Neural progenitor cell (in vitro differentiated cells): Measurements from ENCODE around the gene ABCA1.

Source experiments
- CTCF ChIP-seq: fragments of 200-600 bp; sonication (generic); IDR thresholded peaks from 2 replicates; pipeline ENCODE4 v1.5.1; 2017; ENCODE audit warnings: antibody characterized with exemption, mild to moderate bottlenecking
- EZH2 ChIP-seq: fragments of 200-600 bp; sonication (generic); IDR thresholded peaks from 2 replicates; pipeline ENCODE4 v1.6.1; 2017; ENCODE audit warnings: antibody characterized with exemption, mild to moderate bottlenecking, moderate library complexity
- EZH2phosphoT487 ChIP-seq: fragments of 200-600 bp; sonication (generic); IDR thresholded peaks from 2 replicates; pipeline ENCODE4 v1.6.1; 2017; ENCODE audit warnings: antibody characterized with exemption

GRCh38 chr9:104934691-104935500 is 6.9 kb upstream of the ABCA1 start:
- TF ChIP-seq EZH2 (no peak), CTCF (no peak), EZH2phosphoT487 (no peak)
